ENCODE measurements around the gene LMO4. TPM values are rescaled to one million over a fixed set of nuclear protein-coding genes. Genes with fewer than 3 reads are reported as not detected.

The LMO4 gene
- total RNA-seq, 1 experiment from 2014 or later, result 38.5 TPM

DNA sequence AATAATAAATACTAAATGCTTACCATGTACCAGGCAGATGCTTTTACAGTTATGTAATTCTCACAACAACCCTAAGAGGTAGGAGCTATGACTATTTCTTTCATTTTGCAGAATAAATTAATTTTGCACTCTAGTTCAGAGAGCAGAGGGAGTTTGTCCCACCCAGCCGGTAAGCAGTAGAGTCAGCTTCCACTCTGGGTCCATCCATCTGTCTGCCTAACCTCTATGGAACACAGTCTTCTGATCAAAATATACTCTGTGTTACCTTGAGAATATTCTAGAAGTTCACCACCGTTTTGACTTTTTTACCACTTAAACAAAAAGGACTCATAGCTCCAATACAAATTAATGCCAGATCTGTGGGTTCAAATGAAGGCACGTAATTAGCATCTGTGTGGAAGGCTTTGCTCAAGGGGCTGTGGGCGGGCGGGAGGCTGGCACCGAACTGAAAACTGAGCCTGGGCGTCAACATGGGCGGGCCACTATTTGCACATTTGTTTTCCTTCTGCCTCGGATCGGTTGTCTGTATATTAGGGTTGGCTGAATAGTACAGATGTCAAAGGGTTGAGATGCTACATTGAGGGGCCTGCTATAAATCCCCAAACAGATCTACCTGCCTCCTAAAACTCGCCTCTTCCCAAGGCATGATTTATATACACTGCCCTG is 33.1 kb upstream of the LMO4 start:
- H3K27me3 ChIP-seq (ENCODE audit: insufficient read depth, low read length), result no peaks in the 10 kb centered on the region
- no peaks in the 10 kb centered on the region for H3K9me3 ChIP-seq (ENCODE audit: control insufficient read depth in 1 of 2, insufficient read depth in 1 of 2, low read depth in 1 of 2, low read length in 2 of 2)
- ATAC-seq (no peak), DNase-seq (ENCODE audit: low read depth, low spot score) (no peak)
- H3K4me3 ChIP-seq (replicated peaks in 1 of 2; ENCODE audit: low read depth in 1 of 2, low read length in 2 of 2), result no peak overlapping the region
- POLR2A ChIA-PET, result no interaction called here
- no peaks in the 10 kb centered on the region for H3K36me3 ChIP-seq (ENCODE audit: control insufficient read depth in 1 of 2, insufficient read depth in 2 of 2, low read length in 2 of 2)
- no peak overlapping the region for H2AFZ ChIP-seq (ENCODE audit: low read depth, low read length, poor library complexity, severe bottlenecking)
- H3K27ac ChIP-seq (ENCODE audit: low read depth, low read length), result no peak overlapping the region
- intact Hi-C loops (cut with micrococcal nuclease), result no loop called here
- no peaks in the 10 kb centered on the region for H3K4me1 ChIP-seq (ENCODE audit: control insufficient read depth in 1 of 2, insufficient read depth in 2 of 2, low read length in 2 of 2)
- CTCF ChIA-PET, result no interaction called here
- H3K4me2 ChIP-seq (ENCODE audit: low read length), result no peak overlapping the region
- H4K20me1 ChIP-seq (ENCODE audit: insufficient read depth), result no peaks in the 10 kb centered on the region
- no TSS peak for BruUV-seq (replicated peaks)
- RAD21 ChIA-PET (ENCODE audit: low non-redundant PET in 1 of 2, low total read pairs in 2 of 2, uncharacterized antibody in 2 of 2, unreplicated experiment in 2 of 2), result interaction anchor here in 1 of 2 experiments (0.6 kb wide), 1 partner anchor 32 kb away, joined by 3 read pairs; no protein-coding TSS in a partner anchor
- H3K79me2 ChIP-seq (ENCODE audit: insufficient read depth, low read length), result no peaks in the 10 kb centered on the region
- no peak overlapping the region for H3K9ac ChIP-seq (ENCODE audit: low read length)
- TF ChIP-seq ZFX (IDR thresholded peaks at IDR 0.05) (no peak), RAD21 (IDR thresholded peaks at IDR 0.05; ENCODE audit: low read depth) (no peak), FOSL1 (IDR thresholded peaks at IDR 0.05; ENCODE audit: low read depth) (no peak), EZH2 (IDR thresholded peaks at IDR 0.05) (no peak), ELF1 (IDR thresholded peaks at IDR 0.05; ENCODE audit: borderline replicate concordance, low read depth) (no peak), EGR1 (IDR thresholded peaks at IDR 0.05; ENCODE audit: low read depth) (no peak)
- TF ChIP-seq, protein P1, sequence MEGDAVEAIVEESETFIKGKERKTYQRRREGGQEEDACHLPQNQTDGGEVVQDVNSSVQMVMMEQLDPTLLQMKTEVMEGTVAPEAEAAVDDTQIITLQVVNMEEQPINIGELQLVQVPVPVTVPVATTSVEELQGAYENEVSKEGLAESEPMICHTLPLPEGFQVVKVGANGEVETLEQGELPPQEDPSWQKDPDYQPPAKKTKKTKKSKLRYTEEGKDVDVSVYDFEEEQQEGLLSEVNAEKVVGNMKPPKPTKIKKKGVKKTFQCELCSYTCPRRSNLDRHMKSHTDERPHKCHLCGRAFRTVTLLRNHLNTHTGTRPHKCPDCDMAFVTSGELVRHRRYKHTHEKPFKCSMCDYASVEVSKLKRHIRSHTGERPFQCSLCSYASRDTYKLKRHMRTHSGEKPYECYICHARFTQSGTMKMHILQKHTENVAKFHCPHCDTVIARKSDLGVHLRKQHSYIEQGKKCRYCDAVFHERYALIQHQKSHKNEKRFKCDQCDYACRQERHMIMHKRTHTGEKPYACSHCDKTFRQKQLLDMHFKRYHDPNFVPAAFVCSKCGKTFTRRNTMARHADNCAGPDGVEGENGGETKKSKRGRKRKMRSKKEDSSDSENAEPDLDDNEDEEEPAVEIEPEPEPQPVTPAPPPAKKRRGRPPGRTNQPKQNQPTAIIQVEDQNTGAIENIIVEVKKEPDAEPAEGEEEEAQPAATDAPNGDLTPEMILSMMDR (IDR thresholded peaks at IDR 0.05 in 2 of 3, conservative IDR thresholded peaks at IDR 0.05 in 1 of 3; ENCODE audit: borderline replicate concordance in 1 of 3, insufficient read depth in 1 of 3, low read depth in 2 of 3, low read length in 2 of 3), result no peak
- TF ChIP-seq, protein P2, sequence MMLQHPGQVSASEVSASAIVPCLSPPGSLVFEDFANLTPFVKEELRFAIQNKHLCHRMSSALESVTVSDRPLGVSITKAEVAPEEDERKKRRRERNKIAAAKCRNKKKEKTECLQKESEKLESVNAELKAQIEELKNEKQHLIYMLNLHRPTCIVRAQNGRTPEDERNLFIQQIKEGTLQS (IDR thresholded peaks at IDR 0.05), result no peak
- TF ChIP-seq, protein P3, sequence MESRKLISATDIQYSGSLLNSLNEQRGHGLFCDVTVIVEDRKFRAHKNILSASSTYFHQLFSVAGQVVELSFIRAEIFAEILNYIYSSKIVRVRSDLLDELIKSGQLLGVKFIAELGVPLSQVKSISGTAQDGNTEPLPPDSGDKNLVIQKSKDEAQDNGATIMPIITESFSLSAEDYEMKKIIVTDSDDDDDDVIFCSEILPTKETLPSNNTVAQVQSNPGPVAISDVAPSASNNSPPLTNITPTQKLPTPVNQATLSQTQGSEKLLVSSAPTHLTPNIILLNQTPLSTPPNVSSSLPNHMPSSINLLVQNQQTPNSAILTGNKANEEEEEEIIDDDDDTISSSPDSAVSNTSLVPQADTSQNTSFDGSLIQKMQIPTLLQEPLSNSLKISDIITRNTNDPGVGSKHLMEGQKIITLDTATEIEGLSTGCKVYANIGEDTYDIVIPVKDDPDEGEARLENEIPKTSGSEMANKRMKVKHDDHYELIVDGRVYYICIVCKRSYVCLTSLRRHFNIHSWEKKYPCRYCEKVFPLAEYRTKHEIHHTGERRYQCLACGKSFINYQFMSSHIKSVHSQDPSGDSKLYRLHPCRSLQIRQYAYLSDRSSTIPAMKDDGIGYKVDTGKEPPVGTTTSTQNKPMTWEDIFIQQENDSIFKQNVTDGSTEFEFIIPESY (IDR thresholded peaks at IDR 0.05; ENCODE audit: extremely low read depth, insufficient replicate concordance, low read length), result no peak
- TF ChIP-seq, protein P4, sequence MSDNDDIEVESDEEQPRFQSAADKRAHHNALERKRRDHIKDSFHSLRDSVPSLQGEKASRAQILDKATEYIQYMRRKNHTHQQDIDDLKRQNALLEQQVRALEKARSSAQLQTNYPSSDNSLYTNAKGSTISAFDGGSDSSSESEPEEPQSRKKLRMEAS (IDR thresholded peaks at IDR 0.05), result no peak
- H3K9me2 ChIP-seq (ENCODE audit: insufficient read depth), result no peaks in the 10 kb centered on the region
